Osteocyte (in vitro differentiated cells): ENCODE measurements around the gene ASCL2. TPM values are rescaled to one million over a fixed set of nuclear protein-coding genes. Genes with fewer than 3 reads are reported as not detected.

Experiments
- DNase-seq: peaks from one replicate; pipeline ENCODE4 v3.0.0; 2021; ENCODE audit warnings: mixed read lengths; ENCODE audit not compliant: unreplicated experiment; ENCODE audit errors: extremely low spot score
- H3K27ac Mint-ChIP-seq: one replicate; pipeline ENCODE4 v1.8.0; 2021; ENCODE audit warnings: mild to moderate bottlenecking, mixed read lengths; ENCODE audit not compliant: unreplicated experiment
- H3K27me3 Mint-ChIP-seq: one replicate; pipeline ENCODE4 v1.8.0; 2021; ENCODE audit warnings: mixed read lengths; ENCODE audit not compliant: unreplicated experiment
- H3K36me3 Mint-ChIP-seq: one replicate; pipeline ENCODE4 v1.8.0; 2021; ENCODE audit warnings: mixed read lengths; ENCODE audit not compliant: unreplicated experiment
- H3K4me1 Mint-ChIP-seq: one replicate; pipeline ENCODE4 v1.8.0; 2021; ENCODE audit warnings: mixed read lengths; ENCODE audit not compliant: unreplicated experiment
- H3K4me3 Mint-ChIP-seq: one replicate; pipeline ENCODE4 v1.8.0; 2021; ENCODE audit warnings: mild to moderate bottlenecking, moderate library complexity, mixed read lengths; ENCODE audit not compliant: unreplicated experiment
- H3K9me3 Mint-ChIP-seq: one replicate; pipeline ENCODE4 v1.8.0; 2021; ENCODE audit warnings: mixed read lengths; ENCODE audit not compliant: unreplicated experiment
- total RNA-seq: library from RNA; stranded (reverse); gene quantifications from 2 replicates; pipeline ENCODE4 v1.2.1, GENCODE V29; 2021
- TF ChIP-seq, protein P1 (sequence below): fragments of 200-600 bp; sonication (generic); IDR thresholded peaks from 2 replicates; pipeline ENCODE4 v1.5.0; 2021; ENCODE audit warnings: antibody characterized with exemption, mild to moderate bottlenecking, moderate library complexity

ASCL2 gene
- total RNA-seq, 1 donor from 2014 or later, result not detected

DNA sequence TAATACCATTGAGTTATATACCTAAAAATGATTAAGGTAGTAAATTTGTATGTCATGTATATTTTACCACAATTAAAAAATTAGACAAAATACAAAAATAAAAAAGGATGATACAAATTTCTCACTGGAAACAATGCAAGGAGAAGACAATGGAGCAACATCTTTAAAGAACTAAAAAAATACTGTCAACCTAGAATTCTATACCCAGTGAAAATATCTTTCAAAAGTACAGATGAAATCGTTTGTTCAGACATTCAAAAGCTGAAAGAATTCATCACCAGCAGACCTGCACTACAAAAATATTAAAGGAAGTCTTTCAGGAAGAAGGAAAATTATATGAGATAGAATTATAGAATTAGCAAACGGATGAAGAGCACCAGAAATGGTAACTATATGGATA lies 9.8 kb upstream of the ASCL2 start:
- peaks cover 27% of the 10 kb centered on the region for H3K9me3 Mint-ChIP-seq
- no peak overlapping the region for H3K4me3 Mint-ChIP-seq
- TF ChIP-seq, protein P1, sequence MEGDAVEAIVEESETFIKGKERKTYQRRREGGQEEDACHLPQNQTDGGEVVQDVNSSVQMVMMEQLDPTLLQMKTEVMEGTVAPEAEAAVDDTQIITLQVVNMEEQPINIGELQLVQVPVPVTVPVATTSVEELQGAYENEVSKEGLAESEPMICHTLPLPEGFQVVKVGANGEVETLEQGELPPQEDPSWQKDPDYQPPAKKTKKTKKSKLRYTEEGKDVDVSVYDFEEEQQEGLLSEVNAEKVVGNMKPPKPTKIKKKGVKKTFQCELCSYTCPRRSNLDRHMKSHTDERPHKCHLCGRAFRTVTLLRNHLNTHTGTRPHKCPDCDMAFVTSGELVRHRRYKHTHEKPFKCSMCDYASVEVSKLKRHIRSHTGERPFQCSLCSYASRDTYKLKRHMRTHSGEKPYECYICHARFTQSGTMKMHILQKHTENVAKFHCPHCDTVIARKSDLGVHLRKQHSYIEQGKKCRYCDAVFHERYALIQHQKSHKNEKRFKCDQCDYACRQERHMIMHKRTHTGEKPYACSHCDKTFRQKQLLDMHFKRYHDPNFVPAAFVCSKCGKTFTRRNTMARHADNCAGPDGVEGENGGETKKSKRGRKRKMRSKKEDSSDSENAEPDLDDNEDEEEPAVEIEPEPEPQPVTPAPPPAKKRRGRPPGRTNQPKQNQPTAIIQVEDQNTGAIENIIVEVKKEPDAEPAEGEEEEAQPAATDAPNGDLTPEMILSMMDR, result no peak
- H3K4me1 Mint-ChIP-seq, result peaks cover 6% of the 10 kb centered on the region
- H3K27ac Mint-ChIP-seq, result no peak overlapping the region
- H3K27me3 Mint-ChIP-seq, result peaks cover 82% of the 10 kb centered on the region
- H3K36me3 Mint-ChIP-seq, result no peaks in the 10 kb centered on the region
- DNase-seq, result no peak

DNA sequence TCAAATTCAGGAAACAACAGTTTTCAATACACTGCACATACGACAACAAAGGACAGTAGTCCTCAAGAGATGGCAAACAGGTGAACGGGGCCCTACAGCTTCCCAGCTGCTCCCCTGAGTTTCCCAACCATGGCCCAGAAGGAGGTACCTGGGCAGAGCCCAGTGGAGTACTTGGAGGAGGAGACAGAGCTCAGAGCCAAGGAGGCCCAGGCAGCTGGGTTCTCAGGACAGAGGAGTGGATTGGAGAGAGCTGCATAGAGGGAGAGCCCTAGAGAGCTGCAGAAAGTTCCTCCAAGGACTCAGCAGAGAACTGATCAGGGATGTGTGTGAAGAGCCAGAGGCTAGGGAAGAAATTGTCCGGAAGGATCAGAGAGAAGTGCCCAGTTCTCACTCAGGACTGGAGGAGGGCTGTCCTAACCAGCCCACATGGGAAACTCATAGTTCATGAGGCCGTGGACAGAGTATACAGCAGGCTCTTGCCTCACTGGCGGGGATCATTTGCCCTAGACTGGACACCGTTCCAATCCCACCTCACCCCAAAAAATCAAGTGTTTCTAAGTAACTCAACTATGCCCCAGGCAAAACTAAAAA lies 7.6 kb upstream of the ASCL2 start:
- Mint-ChIP-seq H3K9me3 (peaks cover 22% of the 10 kb centered on the region), H3K27me3 (peaks cover 82% of the 10 kb centered on the region), H3K4me3 (no peak overlapping the region), H3K4me1 (peaks cover 12% of the 10 kb centered on the region), H3K27ac (no peak overlapping the region), H3K36me3 (no peaks in the 10 kb centered on the region)
- TF ChIP-seq, protein P1, result no peak
- DNase-seq, result no peak

DNA sequence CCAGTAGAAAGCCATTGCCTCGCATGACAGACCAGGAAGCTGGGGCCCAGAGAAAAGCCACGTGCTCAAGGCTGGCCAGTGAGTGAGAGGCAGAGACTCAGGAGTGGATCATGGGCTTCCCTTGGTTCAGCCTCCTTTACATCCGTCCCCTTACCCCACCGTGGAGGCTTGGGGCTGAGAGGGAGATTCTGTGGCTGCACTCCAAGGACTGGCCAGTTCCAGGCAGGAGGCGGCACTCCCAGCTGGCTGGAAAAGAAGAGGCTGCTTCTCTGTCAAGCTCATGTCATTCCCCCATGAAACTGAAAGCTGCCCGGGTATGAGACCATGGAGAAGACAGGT lies 6.6 kb upstream of the ASCL2 start:
- peak; percentile 73 for DNase-seq
- no peaks in the 10 kb centered on the region for H3K36me3 Mint-ChIP-seq
- H3K27ac Mint-ChIP-seq, result no peak overlapping the region
- TF ChIP-seq, protein P1, result no peak
- H3K4me1 Mint-ChIP-seq, result peaks cover 12% of the 10 kb centered on the region
- H3K4me3 Mint-ChIP-seq, result no peak overlapping the region
- H3K27me3 Mint-ChIP-seq, result peaks cover 82% of the 10 kb centered on the region
- H3K9me3 Mint-ChIP-seq, result peaks cover 12% of the 10 kb centered on the region

DNA sequence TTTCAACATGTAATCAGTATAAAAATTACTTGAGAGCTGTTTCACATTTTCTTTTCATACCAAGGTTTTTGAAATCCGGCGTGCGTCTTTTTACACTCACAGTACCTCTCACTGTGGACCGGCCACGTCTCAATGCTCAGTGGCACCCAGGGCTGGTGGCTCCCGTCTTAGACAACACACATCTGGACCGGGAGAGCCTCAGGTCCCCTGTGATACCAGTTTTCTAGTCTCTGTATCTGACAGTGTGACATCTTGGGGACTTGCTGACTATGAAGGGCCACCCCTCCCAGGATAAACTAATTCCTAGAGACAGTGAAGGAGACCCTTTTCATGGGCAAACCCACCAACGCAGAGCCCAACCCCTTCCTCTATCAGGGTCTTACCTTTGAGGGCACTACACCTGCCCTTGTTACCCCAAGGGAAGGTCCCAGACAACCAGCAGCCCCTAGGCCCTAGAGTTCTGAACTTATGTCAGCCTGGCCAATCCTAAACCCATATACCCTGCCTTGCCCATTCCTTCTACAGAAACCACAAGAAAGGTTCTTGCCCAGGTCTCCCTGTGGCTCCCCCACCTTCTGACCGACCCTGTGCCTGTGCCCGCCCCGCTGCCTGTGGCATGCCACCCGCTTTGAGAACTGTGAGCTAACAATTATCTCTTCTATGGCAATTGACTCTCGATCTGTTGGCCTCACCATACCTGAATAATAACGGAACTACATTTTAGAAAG lies 6.1 kb upstream of the ASCL2 start:
- Mint-ChIP-seq H3K36me3 (no peaks in the 10 kb centered on the region), H3K9me3 (peaks cover 10% of the 10 kb centered on the region), H3K4me1 (peaks cover 12% of the 10 kb centered on the region), H3K27ac (no peak overlapping the region), H3K4me3 (no peak overlapping the region), H3K27me3 (peaks cover 81% of the 10 kb centered on the region)
- peak; percentile 57 for DNase-seq
- TF ChIP-seq, protein P1, result no peak
